HG02571 (cell line): ENCODE data around the gene ADAR.

Source experiments
- ATAC-seq: cut with Tn5 transposase; IDR thresholded peaks from one replicate; pipeline ENCODE4 v1.9.1; 2021; ENCODE audit warnings: mild to moderate bottlenecking, moderate library complexity; ENCODE audit not compliant: unreplicated experiment

The ADAR gene

DNA sequence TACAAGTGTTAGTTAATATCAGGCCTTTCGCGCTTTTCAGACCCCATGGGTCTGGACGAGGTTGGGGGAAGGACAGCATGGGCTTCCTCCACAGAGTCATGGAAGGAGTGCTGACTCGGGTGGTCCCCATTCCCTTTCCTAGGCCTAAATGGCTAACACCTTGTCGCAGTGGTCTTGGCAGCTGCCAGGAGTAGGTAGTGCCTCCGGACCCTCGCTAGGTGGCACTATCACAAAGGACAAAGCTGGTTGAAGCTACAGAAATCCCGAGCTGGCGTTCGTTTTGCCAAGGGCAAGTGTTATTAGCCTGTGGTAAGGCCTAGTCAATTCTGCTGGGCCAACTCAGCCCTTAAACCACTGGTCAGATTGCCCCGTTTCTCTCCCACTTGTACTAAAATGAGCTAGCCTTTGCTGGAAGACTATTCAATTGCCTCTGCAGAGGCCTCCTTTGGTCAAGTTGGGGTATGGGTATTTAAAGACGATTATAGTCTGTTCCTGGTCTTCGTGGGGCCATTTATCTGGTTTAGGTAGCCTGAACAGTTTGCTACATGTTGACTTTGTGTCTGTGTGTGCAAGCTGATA is 48.4 kb downstream of the ADAR start:
- ATAC-seq = no peak

DNA sequence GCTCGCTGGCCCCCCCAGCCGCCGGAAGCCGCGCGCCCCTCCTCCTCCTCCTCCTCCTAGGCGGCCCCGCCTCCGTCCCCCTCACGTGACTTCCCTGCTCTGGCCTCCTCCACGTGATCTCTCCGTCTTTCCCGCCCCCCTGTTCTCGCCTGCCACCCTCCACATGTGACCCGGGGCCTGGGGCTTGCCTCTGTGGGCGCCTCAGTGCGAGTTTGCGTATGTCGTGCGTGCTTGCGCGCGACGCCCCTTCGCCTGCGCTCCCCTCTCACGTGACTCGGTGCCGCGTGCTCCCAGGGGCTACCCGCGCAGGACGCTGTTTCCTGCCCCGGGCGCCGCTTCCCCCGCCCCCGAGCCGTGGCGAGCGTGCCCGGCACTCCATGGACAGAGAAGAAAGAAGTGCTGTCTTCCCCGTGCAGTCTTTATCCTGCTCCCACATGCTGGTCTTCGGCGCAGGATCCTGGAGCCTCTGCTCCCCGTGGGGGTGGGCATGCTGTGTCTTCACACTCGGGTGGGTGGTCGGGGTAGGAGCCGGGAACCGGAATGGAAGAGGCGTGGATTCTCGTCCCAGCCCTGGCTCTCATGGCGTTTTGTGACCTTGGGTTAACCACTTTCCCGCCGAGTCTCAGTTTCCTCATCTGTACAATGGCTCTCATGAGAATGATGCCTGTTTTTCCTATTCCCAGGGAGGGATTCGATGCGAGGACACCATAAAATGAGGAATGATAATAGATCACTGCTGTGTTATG is 49.1 kb downstream of the ADAR start:
- ATAC-seq = peak; percentile 84

DNA sequence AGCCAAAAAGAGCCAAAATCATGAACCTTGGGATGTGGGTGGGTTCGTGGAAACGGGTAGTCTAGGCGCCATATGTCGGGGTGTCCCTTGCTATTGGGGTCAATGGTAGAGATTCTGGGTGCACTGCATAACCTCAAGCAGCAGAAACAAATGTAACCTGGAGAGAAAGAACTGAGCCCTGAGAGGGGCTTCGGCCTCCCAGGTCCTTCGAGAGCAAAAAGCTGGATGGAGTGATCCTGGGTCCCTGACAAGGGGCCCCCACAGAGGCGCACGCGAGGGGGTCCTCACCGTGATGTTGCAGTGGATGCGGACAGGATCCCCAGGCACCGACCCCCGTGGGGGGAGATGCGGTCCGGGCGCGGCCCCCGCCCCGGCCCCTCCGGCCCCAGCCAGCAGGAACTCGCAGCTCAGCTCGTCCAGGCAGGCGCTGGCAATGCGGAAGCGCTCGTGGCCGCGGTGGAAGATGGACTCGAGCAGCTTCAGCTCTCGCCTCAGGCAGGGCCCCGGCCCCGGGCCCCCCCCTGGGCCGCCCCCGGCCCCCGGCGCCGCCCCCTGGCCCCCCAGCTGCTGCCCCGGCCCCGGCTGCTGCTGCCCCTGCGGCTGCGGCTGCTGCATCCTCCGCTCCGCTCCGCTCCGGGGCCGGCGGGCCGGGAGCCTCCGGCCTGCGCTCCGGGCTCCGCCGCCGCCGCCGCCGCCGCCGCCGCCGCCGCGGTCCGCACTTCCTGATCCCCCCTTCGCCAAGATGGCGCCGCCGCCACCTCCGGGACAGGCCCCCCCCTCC is 49.9 kb downstream of the ADAR start, which contains the start of gene UBE2Q1:
Gene UBE2Q1 (minus strand): TSS at position 724 of the 781 bp plus-strand sequence. CDS start 109 bp downstream, at position 615.
- peak; percentile 7 for ATAC-seq

DNA sequence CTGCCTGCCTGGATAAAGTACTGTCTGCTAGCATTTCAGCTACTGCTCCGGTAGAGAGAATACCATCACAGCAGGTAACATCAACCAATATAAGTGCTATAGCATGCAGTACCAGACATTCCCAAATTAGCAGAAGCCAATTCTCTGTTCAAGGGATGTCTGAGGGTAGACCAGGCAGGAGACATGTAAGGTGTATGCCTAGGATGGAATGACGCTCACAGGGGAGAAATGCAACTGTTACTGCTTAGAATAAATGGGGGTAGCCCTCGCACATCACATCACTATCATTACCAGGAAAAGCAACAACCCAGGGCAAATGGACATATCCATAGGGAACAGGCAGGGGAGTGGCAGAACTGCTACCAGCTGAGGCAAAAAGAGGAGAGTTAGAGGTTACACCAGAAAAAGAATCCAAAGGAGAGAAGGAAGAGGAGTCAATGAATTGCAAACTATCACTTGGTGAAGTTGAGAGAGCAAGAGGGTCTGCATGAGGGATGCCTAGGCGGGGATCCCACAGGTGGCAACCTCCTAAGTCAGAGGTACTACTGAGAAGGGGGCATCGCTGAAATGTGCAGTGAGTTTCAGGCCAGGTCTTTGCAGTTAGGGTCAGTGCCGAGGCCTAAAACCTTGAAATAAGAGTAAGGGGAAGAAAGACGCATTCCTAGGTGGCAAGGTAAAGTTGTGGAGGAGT is 50.6 kb downstream of the ADAR start:
- ATAC-seq = no peak

DNA sequence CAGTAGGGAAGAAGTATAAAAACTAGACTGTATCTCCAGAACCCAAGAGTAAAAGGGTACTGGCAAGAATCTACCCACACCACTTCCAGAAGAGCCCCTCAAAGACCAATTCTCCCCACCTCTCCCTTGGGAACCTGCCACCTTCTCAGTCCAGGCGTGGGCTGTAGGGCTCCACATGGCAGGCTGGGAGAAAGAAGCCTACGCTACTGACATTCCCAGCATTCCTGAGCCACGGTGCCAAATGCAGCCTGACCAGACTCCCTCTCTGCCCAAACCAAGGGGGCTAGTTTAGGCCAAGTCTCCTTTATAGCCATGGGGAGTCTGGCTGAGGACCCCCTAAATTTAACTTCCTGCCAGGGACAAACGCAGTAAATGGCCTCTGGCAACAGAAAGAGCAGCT is 51.6 kb downstream of the ADAR start:
- no peak for ATAC-seq

DNA sequence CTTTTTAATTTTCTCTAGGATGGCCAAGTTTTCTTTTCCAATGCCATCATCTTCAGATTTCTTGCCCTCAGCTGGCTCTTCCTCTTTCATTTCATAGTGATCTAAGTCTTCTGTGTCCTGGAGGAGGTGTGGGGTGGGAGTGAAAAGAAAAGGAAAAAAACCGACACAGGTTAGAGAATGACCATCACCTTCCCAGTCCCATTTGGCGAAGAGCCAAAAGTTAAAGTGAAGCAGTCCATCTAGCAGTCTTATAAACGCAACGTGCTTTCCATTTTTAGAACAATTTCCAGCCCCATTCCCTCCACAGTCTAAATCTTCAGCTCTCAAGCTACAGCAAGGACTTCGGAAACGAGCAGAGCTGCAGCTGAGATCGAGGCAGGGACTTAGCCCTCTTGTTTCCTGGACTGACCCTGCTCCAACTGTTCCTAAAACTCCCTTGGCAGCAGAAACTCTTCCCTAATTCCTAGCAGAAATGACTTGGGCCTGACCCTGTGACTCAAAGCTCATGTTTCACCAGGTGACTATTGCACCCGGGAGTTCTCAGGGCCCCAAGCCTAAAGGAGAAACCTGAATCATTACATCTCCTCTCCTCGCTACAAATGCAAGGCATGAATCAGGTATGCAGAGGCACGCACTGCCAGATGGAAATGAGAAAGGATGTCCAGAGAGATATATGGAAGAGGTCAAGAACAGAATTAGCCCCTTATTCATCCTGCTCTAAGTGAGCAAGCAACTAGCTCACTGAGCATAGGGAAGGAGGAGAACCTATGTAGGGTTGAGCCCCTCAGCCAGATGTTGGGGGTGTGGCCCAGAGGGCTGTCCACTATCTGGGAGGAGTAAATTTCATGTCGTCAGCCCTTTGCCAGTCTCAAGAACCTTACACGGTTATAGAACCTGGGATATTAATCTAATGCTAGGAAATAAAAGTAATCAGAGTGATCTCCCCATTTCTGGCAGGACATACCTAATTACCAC is 54.6 kb downstream of the ADAR start:
- no peak for ATAC-seq

DNA sequence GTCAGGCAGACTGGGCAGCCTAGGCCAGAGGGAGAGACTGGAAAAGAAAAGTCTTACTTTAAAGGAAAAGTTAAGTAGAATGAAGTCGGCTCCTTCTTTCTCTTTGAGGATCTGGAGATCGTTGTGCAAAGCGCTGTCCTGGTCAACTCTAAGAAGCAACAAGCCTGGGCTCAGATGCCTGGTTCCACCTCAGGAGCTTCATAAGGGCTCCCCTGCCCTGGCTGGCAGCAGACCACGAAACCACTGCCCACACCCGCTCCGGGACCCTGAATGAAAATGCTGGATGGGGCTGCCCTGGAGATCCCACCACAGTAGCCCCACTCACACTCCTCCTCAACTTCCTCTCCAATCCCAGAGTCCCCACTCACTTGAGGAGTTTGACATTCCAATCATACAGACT is 56.0 kb downstream of the ADAR start:
- ATAC-seq = no peak

DNA sequence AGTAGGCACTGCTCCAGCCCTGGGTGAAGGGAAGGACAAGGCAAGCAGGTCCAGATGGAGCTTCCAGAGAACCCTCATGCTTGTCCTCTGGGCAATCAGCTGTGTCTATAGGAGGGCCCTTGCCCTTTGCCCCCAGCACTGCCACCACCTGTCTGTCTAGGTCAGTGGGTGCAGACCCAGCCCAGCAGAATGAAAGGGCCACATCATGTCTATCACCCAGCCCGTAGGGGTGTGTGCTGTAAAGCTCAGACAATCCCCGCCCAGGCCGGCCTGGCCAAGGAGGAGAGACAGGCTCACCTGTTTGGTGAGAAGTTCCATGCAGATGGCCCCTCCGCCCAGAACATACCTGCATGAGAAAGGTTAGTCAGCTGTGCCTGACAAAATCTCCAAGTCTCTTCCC is 56.5 kb downstream of the ADAR start:
- ATAC-seq = no peak

DNA sequence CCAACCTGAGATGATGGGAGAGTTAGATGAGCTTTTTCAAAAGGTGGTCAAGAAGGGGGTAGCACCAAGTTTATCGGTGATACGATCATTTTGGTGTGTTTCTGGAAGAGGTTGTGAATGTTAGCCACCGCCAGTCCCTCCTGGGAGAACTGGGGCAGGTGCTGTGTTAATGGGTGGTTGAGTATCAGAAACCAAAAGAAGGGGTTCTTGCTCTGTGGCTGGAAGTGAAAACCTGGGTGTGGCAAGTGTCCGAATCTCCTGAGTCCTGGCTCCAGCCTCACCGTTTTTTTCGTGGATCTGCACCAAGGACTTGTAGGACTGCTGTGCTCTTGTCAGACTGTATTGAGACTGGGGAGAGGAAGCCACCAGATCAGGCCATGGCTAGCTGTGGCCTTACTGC is 57.3 kb downstream of the ADAR start:
- no peak for ATAC-seq

DNA sequence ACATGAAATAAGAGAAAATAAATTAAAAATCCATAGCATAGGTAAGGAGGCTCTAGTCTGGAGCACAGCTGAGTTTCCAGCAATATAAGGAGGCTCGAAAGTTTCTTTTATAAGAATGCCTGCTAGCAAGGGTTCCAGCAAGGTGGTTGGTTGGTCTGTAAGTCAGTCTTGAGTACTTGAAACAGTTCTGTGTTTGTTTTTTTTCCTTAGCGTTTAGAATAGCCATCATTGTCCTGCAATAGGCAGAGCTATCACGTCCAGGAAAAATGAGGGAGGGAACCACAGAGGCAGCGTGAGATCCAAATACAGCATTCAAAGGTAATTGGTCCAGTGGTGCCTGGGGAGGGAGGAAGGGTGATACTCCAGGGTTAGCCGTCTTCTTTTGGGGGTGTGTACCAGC is 57.9 kb downstream of the ADAR start:
- ATAC-seq = no peak

DNA sequence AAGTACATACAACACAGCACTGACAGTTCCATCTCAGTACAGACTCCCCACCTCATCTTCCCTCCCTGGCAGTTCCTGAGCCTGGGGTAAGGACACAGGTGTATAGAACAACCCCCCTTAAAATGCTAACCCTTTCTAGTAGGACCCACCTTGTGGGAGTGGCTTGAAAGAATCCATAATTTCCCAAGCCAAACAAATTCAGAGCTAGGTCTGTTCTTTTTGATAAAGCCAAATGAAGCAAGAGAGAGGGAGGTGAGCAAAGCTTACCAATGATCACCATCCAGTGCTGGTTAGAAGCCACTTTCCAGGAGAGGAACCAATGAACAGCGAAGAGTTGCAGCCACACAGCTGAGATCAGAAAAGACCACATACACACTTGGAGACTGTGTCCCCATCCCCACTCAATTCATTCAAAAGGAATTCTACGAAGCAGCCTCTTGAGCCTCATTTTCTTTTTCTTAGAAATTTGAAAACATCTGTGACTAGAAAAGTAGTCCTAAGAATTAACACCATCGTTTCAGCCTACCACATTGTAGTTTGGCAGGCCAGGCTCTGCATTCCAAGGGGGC is 58.7 kb downstream of the ADAR start:
- no peak for ATAC-seq

DNA sequence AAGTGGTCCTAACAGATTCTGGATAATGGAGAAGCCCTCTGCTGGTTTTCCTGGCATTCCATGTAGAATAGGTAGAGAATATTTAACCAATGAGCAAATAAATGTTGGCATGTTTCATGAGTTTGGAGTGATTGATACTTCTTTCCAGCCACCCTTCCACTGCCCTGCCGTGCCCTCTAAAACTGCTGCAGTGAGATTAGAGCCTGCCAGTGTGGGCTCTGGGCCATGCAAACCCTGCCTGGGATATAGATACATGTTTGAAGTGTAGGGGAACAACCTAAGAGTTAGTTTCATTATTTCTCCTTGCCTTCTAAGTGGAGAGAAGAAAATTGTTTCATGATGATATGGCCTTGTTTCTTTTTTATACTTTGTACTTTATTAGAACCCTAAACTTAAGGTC is 60.0 kb downstream of the ADAR start:
- no peak for ATAC-seq

DNA sequence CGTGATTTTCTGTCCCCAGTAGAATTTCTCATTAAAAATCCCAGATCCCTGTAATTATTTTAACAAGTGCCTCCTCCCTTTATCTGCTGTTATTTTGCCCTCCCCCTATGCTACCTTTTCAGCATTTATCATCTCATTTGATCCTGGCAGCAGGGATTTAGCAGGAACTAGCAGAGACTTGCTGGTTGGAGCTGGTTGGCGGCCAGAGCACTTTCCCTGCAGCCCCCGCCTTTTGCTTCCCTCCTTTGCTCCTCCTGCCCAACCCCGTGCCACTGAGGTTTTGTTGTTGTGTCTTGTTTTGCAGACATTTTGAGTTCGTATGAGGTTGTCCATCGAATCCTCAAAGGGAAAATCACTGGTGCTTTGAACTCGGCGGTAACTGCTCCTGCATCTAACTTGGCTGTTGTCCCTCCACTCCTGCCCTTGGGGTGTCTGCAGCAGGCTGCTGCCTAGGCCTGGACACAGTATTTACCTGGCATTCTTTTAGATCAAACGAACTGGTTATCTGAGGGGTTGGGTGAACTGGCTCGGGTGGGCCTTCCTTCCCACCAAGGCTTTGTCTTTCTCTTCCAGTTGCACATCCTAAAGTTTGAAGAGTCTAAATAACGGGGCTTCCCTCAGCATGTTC is 60.8 kb downstream of the ADAR start:
- no peak for ATAC-seq

DNA sequence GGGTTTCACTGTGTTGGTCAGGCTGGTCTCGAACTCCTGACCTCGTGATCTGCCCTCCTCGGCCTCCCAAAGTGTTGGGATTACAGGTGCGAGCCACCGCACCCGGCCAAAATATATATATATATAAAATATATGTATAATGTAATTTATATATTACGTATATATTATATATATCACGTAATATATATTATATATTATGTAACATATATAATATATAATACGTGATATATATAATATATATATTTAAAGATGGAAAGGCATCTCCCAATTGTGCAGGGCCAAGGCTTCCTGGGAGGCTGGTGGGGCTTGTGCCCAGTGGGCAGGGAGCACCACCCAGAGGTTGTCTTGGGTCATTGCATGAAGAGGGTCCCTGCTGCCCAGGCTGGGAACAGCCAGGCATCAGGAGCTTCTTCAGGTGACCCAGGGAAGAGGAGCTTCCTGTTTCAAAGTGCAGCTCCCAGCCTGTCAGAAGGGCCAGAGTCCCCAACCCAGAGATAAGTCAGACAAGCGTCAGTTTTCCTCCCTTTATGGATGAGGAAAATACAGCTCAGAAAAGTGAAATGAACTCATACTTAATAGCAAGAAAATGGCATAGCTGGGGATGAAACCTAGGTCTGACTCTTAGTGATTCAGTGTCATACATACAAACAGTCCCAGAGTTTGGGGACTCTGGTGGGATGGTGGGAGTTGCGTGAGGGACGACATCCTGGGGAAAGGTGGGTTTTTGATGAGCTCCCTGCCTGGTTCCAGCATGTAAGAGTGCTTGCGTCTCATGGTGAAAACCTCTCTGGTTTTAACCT is 61.5 kb downstream of the ADAR start:
- no peak for ATAC-seq

DNA sequence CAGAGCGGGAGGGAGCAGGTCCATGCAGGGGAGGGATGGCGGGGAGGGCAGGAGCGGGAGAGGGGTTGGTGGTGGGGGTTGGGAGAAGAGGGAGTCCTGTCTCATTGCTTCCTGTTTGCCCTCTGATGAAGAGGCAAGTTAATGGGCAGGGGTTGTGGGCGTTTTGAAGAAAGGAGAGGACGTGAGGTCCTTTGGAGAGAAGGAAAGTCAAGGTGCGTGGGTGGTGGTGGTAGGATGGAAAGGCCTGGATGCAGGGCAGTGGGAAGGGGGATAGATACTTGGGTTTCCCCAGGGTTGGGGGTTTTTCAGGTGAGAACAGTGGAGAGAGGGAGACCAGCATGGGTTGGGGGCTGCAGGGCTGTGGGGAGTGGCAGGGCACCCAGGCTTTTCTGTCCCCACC is 66.8 kb downstream of the ADAR start:
- no peak for ATAC-seq

DNA sequence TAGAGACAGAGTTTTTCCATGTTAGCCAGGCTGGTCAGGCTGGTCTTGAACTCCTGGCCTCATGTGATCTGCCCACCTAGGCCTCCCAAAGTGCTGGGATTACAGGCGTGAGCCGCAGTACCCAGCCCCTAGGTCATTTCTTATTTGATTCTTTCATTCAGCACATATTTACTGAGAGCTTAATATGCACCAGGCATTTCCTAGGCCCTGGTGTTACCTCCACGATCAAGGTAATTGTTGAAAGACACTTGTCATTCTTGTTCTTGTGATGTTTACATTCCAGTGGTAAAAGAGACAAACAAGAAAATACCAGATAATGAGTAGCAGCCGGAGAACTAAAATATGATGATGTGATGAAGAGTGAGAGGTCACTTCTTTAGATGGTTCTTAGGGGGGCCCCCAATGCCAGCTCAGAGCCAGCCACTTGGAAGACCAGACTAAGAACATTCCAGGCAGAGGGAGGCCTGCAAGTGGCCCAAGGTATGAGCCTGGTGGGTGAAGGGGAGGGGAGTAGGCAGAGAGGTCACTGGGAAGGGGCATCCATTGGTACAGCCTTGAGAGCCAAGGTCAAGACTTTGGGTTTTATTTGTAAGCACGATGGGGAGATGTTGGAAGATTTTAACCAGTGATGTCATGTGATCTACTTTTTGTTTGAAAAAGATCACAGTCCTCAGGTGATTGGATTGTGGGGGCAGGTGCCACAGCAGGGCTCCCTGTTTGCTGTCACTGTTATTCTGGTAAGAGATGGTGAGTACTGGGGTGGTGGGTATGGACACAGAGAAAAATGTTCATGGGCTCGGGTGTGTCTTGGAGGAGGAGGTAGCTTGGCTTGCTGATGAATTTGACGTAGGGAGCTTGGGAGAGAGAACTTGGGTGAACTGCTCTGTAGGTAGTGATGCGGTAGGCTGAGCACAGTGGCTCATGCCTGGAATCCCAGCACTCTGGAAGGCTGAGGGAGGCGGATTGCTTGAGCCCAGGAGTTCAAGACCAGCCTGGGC is 68.2 kb downstream of the ADAR start:
- ATAC-seq = no peak

DNA sequence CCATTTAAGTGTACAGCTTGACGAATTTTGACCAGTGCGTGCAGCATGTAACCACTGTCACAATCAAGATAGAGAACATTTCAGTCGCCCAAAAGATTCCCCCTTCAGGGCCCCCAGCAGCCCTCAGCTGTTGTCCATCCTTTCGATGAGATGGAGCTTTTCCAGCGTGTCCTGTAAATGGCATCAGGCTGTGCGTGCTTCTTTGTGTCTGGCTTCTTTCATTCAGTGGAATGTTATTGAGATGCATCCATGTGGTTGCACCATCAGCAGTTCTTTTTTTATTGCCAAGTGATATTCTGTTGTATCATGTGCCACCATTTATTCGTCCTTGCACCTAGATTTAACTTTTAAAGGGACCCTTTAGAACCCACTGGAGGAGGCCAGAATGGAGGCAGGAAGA is 71.4 kb downstream of the ADAR start:
- ATAC-seq = no peak
